GM19035 (cell line): ENCODE measurements around the gene KMT2B.
A peak's percentile ranks its signal among the peaks of the same experiment; 100 is the strongest.

ENCODE experiments used
- ATAC-seq: cut with Tn5 transposase; IDR thresholded peaks from one replicate; pipeline ENCODE4 v1.9.1; 2021; ENCODE audit not compliant: unreplicated experiment

The KMT2B gene

GRCh38 chr19:35740108-35740422 is 22.3 kb downstream of the KMT2B start:
- no peak for ATAC-seq

- peak; percentile 51 for ATAC-seq
These were observed 22.8 kb downstream of the KMT2B start for GRCh38 chr19:35740423-35741202.

GRCh38 chr19:35741203-35741515 is 23.4 kb downstream of the KMT2B start:
- ATAC-seq = no peak

- ATAC-seq = no peak
These were observed 24.4 kb downstream of the KMT2B start, which contains the start of gene IGFLR1 for GRCh38 chr19:35742121-35742724. Gene IGFLR1 (minus strand): TSS chr19:35742452. CDS start chr19:35741180, 1,272 bp downstream.

- ATAC-seq = no peak
These were observed 26.0 kb downstream of the KMT2B start for GRCh38 chr19:35743640-35744429.

GRCh38 chr19:35744430-35745327 is 26.9 kb downstream of the KMT2B start:
- ATAC-seq = peak; percentile 36

- ATAC-seq = peak; percentile 50
These were observed 27.7 kb downstream of the KMT2B start, which contains the start of the genes PSENEN and U2AF1L4 for GRCh38 chr19:35745328-35746086. Gene PSENEN (plus strand): TSS chr19:35745651. CDS start chr19:35745931, 280 bp downstream. Gene U2AF1L4 (minus strand): TSS chr19:35745418. CDS start chr19:35745391, 27 bp downstream.

- no peak for ATAC-seq
These were observed 28.3 kb downstream of the KMT2B start for GRCh38 chr19:35746087-35746462.

- no peak for ATAC-seq
These were observed 28.7 kb downstream of the KMT2B start for GRCh38 chr19:35746531-35746930.

GRCh38 chr19:35748106-35749020 is 30.6 kb downstream of the KMT2B start, which contains the start of gene LIN37:
Gene LIN37 (plus strand): TSS chr19:35748576. CDS start chr19:35748725, 149 bp downstream.
- peak; percentile 70 for ATAC-seq

GRCh38 chr19:35750167-35750566 is 32.4 kb downstream of the KMT2B start:
- ATAC-seq = no peak

GRCh38 chr19:35751839-35752745 is 34.3 kb downstream of the KMT2B start:
- ATAC-seq = no peak

GRCh38 chr19:35752746-35753350 is 35.0 kb downstream of the KMT2B start:
- no peak for ATAC-seq

- no peak for ATAC-seq
These were observed 36.0 kb downstream of the KMT2B start for GRCh38 chr19:35753634-35754369.

GRCh38 chr19:35754370-35755130 is 36.7 kb downstream of the KMT2B start:
- no peak for ATAC-seq

GRCh38 chr19:35755131-35755549 is 37.3 kb downstream of the KMT2B start:
- ATAC-seq = no peak
